DND-41 (cell line): ENCODE data around the gene ECPAS.

Experiments used
- EZH2 ChIP-seq: IDR thresholded peaks from 3 replicates; pipeline ENCODE4 v1.6.1; 2012; ENCODE audit warnings: borderline replicate concordance, low read depth, mild to moderate bottlenecking, moderate library complexity, low read length, inconsistent platforms; ENCODE audit not compliant: severe bottlenecking
- TF ChIP-seq, protein P1 (sequence below): IDR thresholded peaks from 2 replicates; pipeline ENCODE4 v1.5.1; 2012; ENCODE audit warnings: borderline replicate concordance, low read length, moderate library complexity, mild to moderate bottlenecking; ENCODE audit not compliant: poor library complexity, severe bottlenecking; ENCODE audit errors: extremely low read depth

DNA sequence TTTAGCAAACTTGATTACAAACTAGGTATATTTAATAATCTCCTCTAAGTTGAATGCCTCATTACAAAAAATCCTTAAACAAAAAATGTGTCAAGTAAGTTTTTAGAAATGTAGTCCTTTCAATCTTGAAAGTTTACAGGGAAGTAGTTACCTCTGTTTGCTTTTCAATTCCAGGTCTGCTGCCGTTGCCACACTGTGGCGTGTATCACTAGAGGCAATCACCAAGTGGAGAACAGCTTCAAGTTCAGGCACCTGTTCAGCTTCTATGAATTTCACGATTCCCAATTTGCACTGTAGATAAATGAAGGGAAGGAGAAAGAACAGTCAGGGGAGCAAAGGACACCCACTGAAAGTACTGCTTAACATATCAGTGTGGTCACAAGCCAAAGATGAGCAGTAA lies 51.1 kb downstream of the ECPAS start:
- TF ChIP-seq, protein P1, sequence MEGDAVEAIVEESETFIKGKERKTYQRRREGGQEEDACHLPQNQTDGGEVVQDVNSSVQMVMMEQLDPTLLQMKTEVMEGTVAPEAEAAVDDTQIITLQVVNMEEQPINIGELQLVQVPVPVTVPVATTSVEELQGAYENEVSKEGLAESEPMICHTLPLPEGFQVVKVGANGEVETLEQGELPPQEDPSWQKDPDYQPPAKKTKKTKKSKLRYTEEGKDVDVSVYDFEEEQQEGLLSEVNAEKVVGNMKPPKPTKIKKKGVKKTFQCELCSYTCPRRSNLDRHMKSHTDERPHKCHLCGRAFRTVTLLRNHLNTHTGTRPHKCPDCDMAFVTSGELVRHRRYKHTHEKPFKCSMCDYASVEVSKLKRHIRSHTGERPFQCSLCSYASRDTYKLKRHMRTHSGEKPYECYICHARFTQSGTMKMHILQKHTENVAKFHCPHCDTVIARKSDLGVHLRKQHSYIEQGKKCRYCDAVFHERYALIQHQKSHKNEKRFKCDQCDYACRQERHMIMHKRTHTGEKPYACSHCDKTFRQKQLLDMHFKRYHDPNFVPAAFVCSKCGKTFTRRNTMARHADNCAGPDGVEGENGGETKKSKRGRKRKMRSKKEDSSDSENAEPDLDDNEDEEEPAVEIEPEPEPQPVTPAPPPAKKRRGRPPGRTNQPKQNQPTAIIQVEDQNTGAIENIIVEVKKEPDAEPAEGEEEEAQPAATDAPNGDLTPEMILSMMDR: no peak
- TF ChIP-seq EZH2: no peak
